Activated naive CD4-positive, alpha-beta T cell treated with anti-CD3 and anti-CD28 coated beads for 36 hours (primary cell): Measurements from ENCODE around the gene TMED4. TPM values are rescaled to one million over a fixed set of nuclear protein-coding genes. Genes with fewer than 3 reads are reported as not detected.

Experiments
- CTCF ChIA-PET: fragments of 350-600 bp; sonication (Branson Sonifier 250); formaldehyde crosslinking; loops from one replicate; lab custom pipeline; 2021; ENCODE audit warnings: antibody characterized with exemption; lab: Charles Lee
- DNase-seq: peaks from one replicate; pipeline ENCODE4 v3.0.0-alpha.2; 2020
- H3K27ac Mint-ChIP-seq: one replicate; pipeline ENCODE4 v1.8.0; 2021; ENCODE audit warnings: mild to moderate bottlenecking, mixed read lengths
- H3K27me3 Mint-ChIP-seq: one replicate; pipeline ENCODE4 v1.8.0; 2021; ENCODE audit warnings: low read depth, mixed read lengths
- H3K36me3 Mint-ChIP-seq: one replicate; pipeline ENCODE4 v1.8.0; 2021; ENCODE audit warnings: low read depth, mixed read lengths
- H3K4me1 Mint-ChIP-seq: one replicate; pipeline ENCODE4 v1.8.0; 2021; ENCODE audit warnings: low read depth, mixed read lengths
- H3K4me3 Mint-ChIP-seq: one replicate; pipeline ENCODE4 v1.8.0; 2021; ENCODE audit warnings: mild to moderate bottlenecking, moderate library complexity, mixed read lengths
- H3K9me3 Mint-ChIP-seq: one replicate; pipeline ENCODE4 v1.8.0; 2021; ENCODE audit warnings: mixed read lengths
- intact Hi-C: fragments of 100-400 bp; cut with micrococcal nuclease; formaldehyde crosslinking; loops from one replicate; pipeline ENCODE4 v1.15.1; 2023
- total RNA-seq, 2 experiments: library from RNA; stranded (reverse); gene quantifications; one replicate each; pipeline ENCODE4 v1.2.3, GENCODE V29; 2021

TMED4 gene
- total RNA-seq: 10 to 100 TPM; 77.3 to 81.8 TPM

- Mint-ChIP-seq H3K4me1 (peaks cover 33% of the 10 kb centered on the region), H3K36me3 (peaks cover 27% of the 10 kb centered on the region), H3K4me3 (peak within 1 kb of the TSS; percentile 90), H3K27me3 (peaks cover 2% of the 10 kb centered on the region), H3K27ac (peak within 1 kb of the TSS; percentile 87), H3K9me3 (no peaks in the 10 kb centered on the region)
- DNase-seq: peak; percentile 100
- intact Hi-C loops: loop anchor here (1.0 to 5.0 kb wide), 13 partner anchors 8 to 529 kb away; partner anchors contain the start of genes H2AZ2, NUDCD3, OGDH and PPIA
- CTCF ChIA-PET: interaction anchor here (0.5 to 3.5 kb wide), 5 partner anchors 17 to 277 kb away, joined by 3 to 16 read pairs (median 3); no protein-coding TSS in a partner anchor
Measured at GRCh38 chr7:44581879-44582603, at the start of gene TMED4. TSS of gene TMED4 (minus strand) at chr7:44582231. CDS start at chr7:44582206, 25 bp downstream.

- Mint-ChIP-seq H3K27ac (peak overlapping the region; percentile 51), H3K36me3 (peaks cover 11% of the 10 kb centered on the region), H3K9me3 (no peaks in the 10 kb centered on the region), H3K4me3 (no peak overlapping the region), H3K27me3 (no peaks in the 10 kb centered on the region), H3K4me1 (peaks cover 58% of the 10 kb centered on the region)
- CTCF ChIA-PET: interaction anchor here (0.9 to 1.0 kb wide), 3 partner anchors 14 to 97 kb away, joined by 3 to 4 read pairs (median 4); no protein-coding TSS in a partner anchor
- peak; percentile 25 for DNase-seq
- intact Hi-C loops: loop anchor here (10.0 kb wide), 1 partner anchor 913 kb away; no protein-coding TSS in a partner anchor
Measured at GRCh38 chr7:44631458-44632115, 49.6 kb upstream of the TMED4 start.

GRCh38 chr7:44630792-44631457, 48.9 kb upstream of the TMED4 start:
- no peak overlapping the region for H3K4me3 Mint-ChIP-seq
- H3K36me3 Mint-ChIP-seq: peaks cover 11% of the 10 kb centered on the region
- DNase-seq: no peak
- intact Hi-C loops: loop anchor here (10.0 kb wide), 1 partner anchor 914 kb away; no protein-coding TSS in a partner anchor
- H3K27me3 Mint-ChIP-seq: no peaks in the 10 kb centered on the region
- CTCF ChIA-PET: interaction anchor here (0.8 to 1.0 kb wide), 3 partner anchors 11 to 96 kb away, joined by 3 to 4 read pairs (median 3); no protein-coding TSS in a partner anchor
- peak overlapping the region; percentile 43 for H3K27ac Mint-ChIP-seq
- H3K4me1 Mint-ChIP-seq: peaks cover 53% of the 10 kb centered on the region
- no peaks in the 10 kb centered on the region for H3K9me3 Mint-ChIP-seq

- Mint-ChIP-seq H3K4me1 (peaks cover 53% of the 10 kb centered on the region), H3K36me3 (peaks cover 14% of the 10 kb centered on the region), H3K4me3 (no peak overlapping the region), H3K9me3 (no peaks in the 10 kb centered on the region), H3K27me3 (no peaks in the 10 kb centered on the region), H3K27ac (no peak overlapping the region)
- DNase-seq: no peak
- CTCF ChIA-PET: interaction anchor here (0.7 to 1.0 kb wide), 3 partner anchors 10 to 430 kb away, joined by 3 to 4 read pairs (median 3); no protein-coding TSS in a partner anchor
- intact Hi-C loops: loop anchor here (10.0 kb wide), 1 partner anchor 915 kb away; no protein-coding TSS in a partner anchor
Measured at GRCh38 chr7:44629829-44630522, 47.9 kb upstream of the TMED4 start.

GRCh38 chr7:44626620-44627019, 44.6 kb upstream of the TMED4 start:
- H3K4me1 Mint-ChIP-seq: peaks cover 55% of the 10 kb centered on the region

GRCh38 chr7:44625526-44626471, 43.8 kb upstream of the TMED4 start:
- no peak for DNase-seq
- peak overlapping the region; percentile 18 for H3K27ac Mint-ChIP-seq
- no peaks in the 10 kb centered on the region for H3K27me3 Mint-ChIP-seq
- no peaks in the 10 kb centered on the region for H3K9me3 Mint-ChIP-seq
- peaks cover 15% of the 10 kb centered on the region for H3K36me3 Mint-ChIP-seq
- CTCF ChIA-PET: interaction anchor here (0.7 to 7.6 kb wide), 2 partner anchors 11 to 267 kb away, joined by 3 to 52 read pairs; no protein-coding TSS in a partner anchor
- peaks cover 55% of the 10 kb centered on the region for H3K4me1 Mint-ChIP-seq
- no peak overlapping the region for H3K4me3 Mint-ChIP-seq
- intact Hi-C loops: loop anchor here (1.0 kb wide), 1 partner anchor 8 kb away; no protein-coding TSS in a partner anchor

More at GRCh38 chr7:44626620-44627019, 44.6 kb upstream of the TMED4 start:
- H3K36me3 Mint-ChIP-seq: peaks cover 18% of the 10 kb centered on the region
- no peaks in the 10 kb centered on the region for H3K9me3 Mint-ChIP-seq
- DNase-seq: no peak
- intact Hi-C loops: loop anchor here (1.0 kb wide), 1 partner anchor 9 kb away; no protein-coding TSS in a partner anchor
- no peaks in the 10 kb centered on the region for H3K27me3 Mint-ChIP-seq
- H3K4me3 Mint-ChIP-seq: no peak overlapping the region
- CTCF ChIA-PET: interaction anchor here (0.7 to 7.6 kb wide), 2 partner anchors 11 to 266 kb away, joined by 3 to 52 read pairs; no protein-coding TSS in a partner anchor
- H3K27ac Mint-ChIP-seq: no peak overlapping the region

- intact Hi-C loops: loop anchor here (1.0 kb wide), 1 partner anchor 9 kb away; no protein-coding TSS in a partner anchor
- DNase-seq: no peak
- peak overlapping the region; percentile 59 for H3K27ac Mint-ChIP-seq
- no peaks in the 10 kb centered on the region for H3K9me3 Mint-ChIP-seq
- no peaks in the 10 kb centered on the region for H3K27me3 Mint-ChIP-seq
- H3K4me3 Mint-ChIP-seq: no peak overlapping the region
- CTCF ChIA-PET: interaction anchor here (0.7 to 7.6 kb wide), 2 partner anchors 13 to 225 kb away, joined by 4 to 52 read pairs; no protein-coding TSS in a partner anchor
- H3K4me1 Mint-ChIP-seq: peaks cover 54% of the 10 kb centered on the region
- H3K36me3 Mint-ChIP-seq: peaks cover 13% of the 10 kb centered on the region
Measured at GRCh38 chr7:44624318-44624717, 42.3 kb upstream of the TMED4 start.

GRCh38 chr7:44622342-44623151, 40.5 kb upstream of the TMED4 start:
- Mint-ChIP-seq H3K36me3 (peaks cover 17% of the 10 kb centered on the region), H3K4me1 (peaks cover 72% of the 10 kb centered on the region), H3K9me3 (no peaks in the 10 kb centered on the region), H3K4me3 (peak overlapping the region; percentile 39), H3K27ac (peak overlapping the region; percentile 76), H3K27me3 (no peaks in the 10 kb centered on the region)
- CTCF ChIA-PET: interaction anchor here (1.8 to 7.6 kb wide), 2 partner anchors 15 to 18 kb away, joined by 5 to 52 read pairs; no protein-coding TSS in a partner anchor
- DNase-seq: peak; percentile 69
- intact Hi-C loops: loop anchor here (1.0 kb wide), 1 partner anchor 16 kb away; no protein-coding TSS in a partner anchor

GRCh38 chr7:44621750-44622103, 39.7 kb upstream of the TMED4 start:
- H3K4me1 Mint-ChIP-seq: peaks cover 79% of the 10 kb centered on the region
- H3K27ac Mint-ChIP-seq: peak overlapping the region; percentile 0
- no peaks in the 10 kb centered on the region for H3K9me3 Mint-ChIP-seq
- H3K27me3 Mint-ChIP-seq: no peaks in the 10 kb centered on the region
- intact Hi-C loops: loop anchor here (1.0 kb wide), 1 partner anchor 17 kb away; no protein-coding TSS in a partner anchor
- CTCF ChIA-PET: interaction anchor here (1.8 to 7.6 kb wide), 2 partner anchors 15 to 18 kb away, joined by 5 to 52 read pairs; no protein-coding TSS in a partner anchor
- no peak overlapping the region for H3K4me3 Mint-ChIP-seq
- DNase-seq: no peak
- H3K36me3 Mint-ChIP-seq: peaks cover 17% of the 10 kb centered on the region
